ES-I3 (cell line): ENCODE results near the gene ZNF57.
"Not testable (repeated sequence)": the region's sequence is repeated elsewhere in the genome, so short reads cannot be mapped to it uniquely, and the experiment has no call there.

ENCODE experiments used
- H3K36me3 ChIP-seq: 2 replicates; pipeline ENCODE4 v1.6.1; 2013; ENCODE audit warnings: mild to moderate bottlenecking, low read length, control low read depth, moderate library complexity; ENCODE audit not compliant: insufficient read depth
- H3K4me1 ChIP-seq: 2 replicates; pipeline ENCODE4 v1.6.1; 2013; ENCODE audit warnings: mild to moderate bottlenecking, control low read depth, low read length; ENCODE audit not compliant: insufficient read depth
- H3K9ac ChIP-seq: 2 replicates; pipeline ENCODE4 v1.6.1; 2013; ENCODE audit warnings: low read depth, mild to moderate bottlenecking, low read length, moderate library complexity
- H3K9me3 ChIP-seq: 2 replicates; pipeline ENCODE4 v1.6.1; 2013; ENCODE audit warnings: mild to moderate bottlenecking, low read length, moderate library complexity; ENCODE audit not compliant: control insufficient read depth, insufficient read depth

The ZNF57 gene

GRCh38 chr19:2877398-2878331, 23.1 kb upstream of the ZNF57 start:
- no peak overlapping the region for H3K9ac ChIP-seq
- no peaks in the 10 kb centered on the region; the same call in none of the 2 replicates for H3K9me3 ChIP-seq
- H3K4me1 ChIP-seq = no peaks in the 10 kb centered on the region
- H3K36me3 ChIP-seq = no peaks in the 10 kb centered on the region

GRCh38 chr19:2883686-2884439, 16.9 kb upstream of the ZNF57 start:
- no peaks in the 10 kb centered on the region for H3K4me1 ChIP-seq
- H3K9me3 ChIP-seq = no peaks in the 10 kb centered on the region; the same call in 1 of the 2 replicates
- no peaks in the 10 kb centered on the region for H3K36me3 ChIP-seq
- H3K9ac ChIP-seq = no peak overlapping the region

- H3K36me3 ChIP-seq = no peaks in the 10 kb centered on the region
- no peaks in the 10 kb centered on the region for H3K9me3 ChIP-seq
- no peaks in the 10 kb centered on the region for H3K4me1 ChIP-seq
- H3K9ac ChIP-seq = no peak overlapping the region
Observed at GRCh38 chr19:2885736-2886135, 15.0 kb upstream of the ZNF57 start.

- H3K36me3 ChIP-seq = no peaks in the 10 kb centered on the region
- no peak overlapping the region for H3K9ac ChIP-seq
- H3K9me3 ChIP-seq = no peaks in the 10 kb centered on the region
- no peaks in the 10 kb centered on the region for H3K4me1 ChIP-seq
Observed at GRCh38 chr19:2887391-2887914, 13.3 kb upstream of the ZNF57 start.

- Histone ChIP-seq H3K36me3 (no peaks in the 10 kb centered on the region), H3K9me3 (no peaks in the 10 kb centered on the region), H3K9ac (no peak overlapping the region), H3K4me1 (no peaks in the 10 kb centered on the region)
Observed at GRCh38 chr19:2888731-2889224, 11.9 kb upstream of the ZNF57 start.

GRCh38 chr19:2890531-2890930, 10.2 kb upstream of the ZNF57 start:
- H3K36me3 ChIP-seq, H3K9me3 ChIP-seq, H3K4me1 ChIP-seq, H3K9ac ChIP-seq: not testable (repeated sequence)

- peaks cover 4% of the 10 kb centered on the region; the same call in 1 of the 2 replicates for H3K9me3 ChIP-seq
- no peak overlapping the region for H3K9ac ChIP-seq
- H3K4me1 ChIP-seq = no peaks in the 10 kb centered on the region
- no peaks in the 10 kb centered on the region for H3K36me3 ChIP-seq
Observed at GRCh38 chr19:2896694-2897093, 4.0 kb upstream of the ZNF57 start.

- no peaks in the 10 kb centered on the region; the same call in 1 of the 2 replicates for H3K4me1 ChIP-seq
- no peaks in the 10 kb centered on the region for H3K9me3 ChIP-seq
- H3K36me3 ChIP-seq = no peaks in the 10 kb centered on the region
- no peak overlapping the region for H3K9ac ChIP-seq
Observed at GRCh38 chr19:2902590-2903218, 2.0 kb downstream of the ZNF57 start.

- not testable (repeated sequence) for H3K9me3 ChIP-seq, H3K9ac ChIP-seq, H3K4me1 ChIP-seq, H3K36me3 ChIP-seq
Observed at GRCh38 chr19:2903326-2903725, 2.6 kb downstream of the ZNF57 start.

- Histone ChIP-seq H3K9me3 (no peaks in the 10 kb centered on the region), H3K4me1 (no peaks in the 10 kb centered on the region; the same call in 1 of the 2 replicates), H3K36me3 (no peaks in the 10 kb centered on the region), H3K9ac (no peak overlapping the region)
Observed at GRCh38 chr19:2905918-2906519, 5.3 kb downstream of the ZNF57 start.

- Histone ChIP-seq H3K9me3 (0 out of 2 replicates have a peak, but pooled peaks cover 4% of the 10 kb centered on the region), H3K4me1 (no peaks in the 10 kb centered on the region; the same call in 1 of the 2 replicates), H3K36me3 (no peaks in the 10 kb centered on the region), H3K9ac (no peak overlapping the region)
Observed at GRCh38 chr19:2906631-2907195, 6.0 kb downstream of the ZNF57 start.

- Histone ChIP-seq H3K9ac (no peak overlapping the region), H3K4me1 (no peaks in the 10 kb centered on the region), H3K9me3 (peaks cover 11% of the 10 kb centered on the region), H3K36me3 (peaks cover 7% of the 10 kb centered on the region)
Observed at GRCh38 chr19:2912306-2912705, 11.6 kb downstream of the ZNF57 start.

- peaks cover 17% of the 10 kb centered on the region for H3K36me3 ChIP-seq
- no peak overlapping the region for H3K9ac ChIP-seq
- no peaks in the 10 kb centered on the region for H3K4me1 ChIP-seq
- H3K9me3 ChIP-seq = peaks cover 11% of the 10 kb centered on the region
Observed at GRCh38 chr19:2917275-2918184, 16.8 kb downstream of the ZNF57 start.
